ENCODE data around the gene PKNOX1.
"Not testable (repeated sequence)": the region's sequence is repeated elsewhere in the genome, so short reads cannot be mapped to it uniquely, and the experiment has no call there.

PKNOX1 gene, protein sequence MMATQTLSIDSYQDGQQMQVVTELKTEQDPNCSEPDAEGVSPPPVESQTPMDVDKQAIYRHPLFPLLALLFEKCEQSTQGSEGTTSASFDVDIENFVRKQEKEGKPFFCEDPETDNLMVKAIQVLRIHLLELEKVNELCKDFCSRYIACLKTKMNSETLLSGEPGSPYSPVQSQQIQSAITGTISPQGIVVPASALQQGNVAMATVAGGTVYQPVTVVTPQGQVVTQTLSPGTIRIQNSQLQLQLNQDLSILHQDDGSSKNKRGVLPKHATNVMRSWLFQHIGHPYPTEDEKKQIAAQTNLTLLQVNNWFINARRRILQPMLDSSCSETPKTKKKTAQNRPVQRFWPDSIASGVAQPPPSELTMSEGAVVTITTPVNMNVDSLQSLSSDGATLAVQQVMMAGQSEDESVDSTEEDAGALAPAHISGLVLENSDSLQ

DNA sequence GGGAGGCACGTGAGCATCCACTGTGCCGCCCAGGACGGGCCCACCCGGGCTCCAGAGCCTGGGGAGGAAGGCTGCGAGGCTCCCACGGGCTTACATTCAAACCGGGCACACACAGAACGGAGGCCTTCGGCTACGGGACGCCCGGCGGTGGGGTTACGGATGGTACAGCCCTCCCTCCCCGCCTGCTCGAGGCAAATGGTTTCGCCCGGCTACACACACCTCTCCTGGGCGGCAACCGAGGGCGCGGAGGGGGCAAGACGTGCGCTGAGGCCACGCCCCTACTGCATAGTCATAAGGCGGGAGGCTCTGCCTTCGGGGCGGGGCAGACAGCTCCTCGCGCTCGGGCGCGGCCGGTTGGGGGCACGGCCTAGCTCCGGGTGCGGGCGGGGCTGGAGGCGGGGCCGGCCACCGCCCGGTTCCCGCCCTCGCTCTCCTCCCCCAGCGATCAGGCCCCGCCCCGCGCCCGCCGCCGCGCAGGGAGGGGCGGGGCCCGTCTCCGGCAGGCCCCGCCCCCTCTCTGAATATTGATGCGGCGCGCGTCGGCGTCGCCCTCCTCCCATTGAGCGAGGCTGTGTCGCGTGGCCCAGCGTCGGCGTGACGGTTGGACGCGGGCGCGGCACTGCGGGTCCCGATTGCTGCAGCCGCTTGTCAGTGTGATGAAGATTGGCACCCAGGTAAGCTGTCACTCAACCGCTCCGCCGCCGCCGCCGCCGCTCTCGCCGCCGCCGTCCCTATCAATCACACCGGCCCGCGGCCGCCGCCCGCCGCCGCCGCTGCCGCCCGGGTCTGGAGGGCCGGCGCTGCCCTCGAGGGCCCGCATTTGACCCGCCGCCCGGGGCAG is at the start of gene PKNOX1:
TSS of gene PKNOX1 (plus strand) at position 572 of the 841 bp plus-strand sequence. CDS start 29,820 bp downstream, outside the sequence.
- DNase-seq: peak; percentile 99

DNA sequence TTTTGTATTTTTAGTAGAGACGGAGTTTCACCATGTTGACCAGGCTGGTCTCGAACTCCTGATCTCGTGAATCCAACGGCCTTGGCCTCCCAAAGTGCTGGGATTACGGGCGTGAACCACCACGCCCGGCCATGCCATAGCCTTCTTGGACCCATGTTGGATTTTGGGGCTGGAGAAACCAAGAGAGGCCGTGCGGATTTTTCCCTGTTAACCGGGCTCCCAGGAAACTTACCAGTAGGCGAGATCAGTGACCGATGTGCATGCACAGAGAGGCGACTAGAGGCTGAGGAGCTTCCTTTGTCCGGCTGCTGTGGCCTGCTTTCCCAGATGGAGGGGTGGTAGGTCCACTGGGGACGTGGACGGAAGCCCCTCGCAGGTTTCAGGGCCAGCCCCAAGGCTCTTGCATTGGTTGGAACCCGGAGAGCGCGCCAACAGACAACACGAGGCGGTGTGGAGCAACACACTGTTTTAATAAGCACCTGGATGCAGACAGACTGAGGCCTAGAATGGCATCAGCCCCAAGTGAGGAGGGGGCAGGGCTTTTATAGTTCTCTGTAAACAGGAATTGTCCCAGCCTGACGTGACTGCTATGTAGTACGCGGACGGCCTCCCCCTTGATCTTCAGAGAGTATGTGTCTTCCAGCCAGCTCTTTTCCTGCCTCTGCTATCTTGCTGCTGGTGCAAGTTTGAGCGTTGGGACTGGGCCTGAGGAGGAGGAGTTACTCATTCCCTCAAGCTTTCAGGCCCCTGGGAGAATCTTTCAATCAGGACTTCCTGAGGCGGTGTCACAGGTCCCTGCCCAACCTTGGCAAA is 49.0 kb upstream of the PKNOX1 start, which contains the start of gene ERVH48-1:
TSS of gene ERVH48-1 (minus strand) at position 517 of the 813 bp plus-strand sequence. CDS start 6,624 bp downstream, outside the sequence.
- no peak for DNase-seq

DNA sequence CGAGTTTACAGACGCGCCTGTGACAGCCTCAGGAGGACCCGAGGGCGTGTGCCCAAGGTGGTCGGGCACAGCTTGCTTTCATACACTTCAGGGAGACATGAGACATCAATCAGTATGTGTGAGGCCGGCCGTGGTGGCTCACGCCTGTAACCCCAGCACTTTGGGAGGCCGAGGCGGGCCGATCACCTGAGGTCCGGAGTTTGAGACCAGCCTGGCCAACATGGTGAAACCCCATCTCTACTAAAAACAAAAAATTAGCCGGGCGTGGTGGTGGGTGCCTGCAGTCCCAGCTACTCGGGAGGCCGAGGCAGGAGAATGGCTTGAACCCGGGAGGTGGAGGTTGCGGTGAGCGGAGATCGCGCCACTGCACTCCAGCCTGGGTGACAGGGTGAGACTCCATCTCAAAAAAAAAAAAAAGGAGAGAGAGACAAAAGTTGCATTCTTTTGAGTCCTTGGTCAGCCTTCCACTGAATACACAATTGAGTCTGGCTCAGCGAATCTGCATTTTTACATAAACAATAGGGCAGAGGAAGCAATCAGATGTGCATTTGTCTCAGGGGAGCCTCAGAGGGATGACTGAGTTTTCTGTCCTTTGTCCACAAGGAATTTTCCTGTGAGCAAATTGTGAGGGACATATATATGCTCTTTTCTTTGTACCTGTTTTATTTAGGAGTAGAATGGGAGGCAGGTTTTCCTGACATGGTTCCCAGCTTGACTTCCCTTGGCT is 46.7 kb upstream of the PKNOX1 start:
- DNase-seq: not testable (repeated sequence)

DNA sequence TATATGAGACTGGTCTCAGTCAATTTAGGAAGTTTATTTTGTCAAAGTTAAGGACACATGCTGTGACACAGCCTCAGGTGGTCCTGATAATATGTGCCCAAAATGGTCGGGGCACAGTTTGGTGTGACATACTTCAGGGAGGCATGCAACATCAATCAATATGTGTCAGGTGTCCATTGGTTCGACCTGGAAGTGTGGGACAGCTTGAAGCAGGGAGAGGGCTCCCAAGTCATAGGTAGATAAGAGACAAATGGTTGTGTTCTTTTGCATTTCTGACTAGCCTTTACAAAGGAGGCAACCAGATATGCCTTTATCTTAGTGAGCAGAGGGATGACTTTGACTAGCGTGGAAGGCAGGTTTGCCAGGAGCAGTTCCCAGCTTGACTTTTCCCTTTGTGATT is 44.4 kb upstream of the PKNOX1 start:
- no peak for DNase-seq

DNA sequence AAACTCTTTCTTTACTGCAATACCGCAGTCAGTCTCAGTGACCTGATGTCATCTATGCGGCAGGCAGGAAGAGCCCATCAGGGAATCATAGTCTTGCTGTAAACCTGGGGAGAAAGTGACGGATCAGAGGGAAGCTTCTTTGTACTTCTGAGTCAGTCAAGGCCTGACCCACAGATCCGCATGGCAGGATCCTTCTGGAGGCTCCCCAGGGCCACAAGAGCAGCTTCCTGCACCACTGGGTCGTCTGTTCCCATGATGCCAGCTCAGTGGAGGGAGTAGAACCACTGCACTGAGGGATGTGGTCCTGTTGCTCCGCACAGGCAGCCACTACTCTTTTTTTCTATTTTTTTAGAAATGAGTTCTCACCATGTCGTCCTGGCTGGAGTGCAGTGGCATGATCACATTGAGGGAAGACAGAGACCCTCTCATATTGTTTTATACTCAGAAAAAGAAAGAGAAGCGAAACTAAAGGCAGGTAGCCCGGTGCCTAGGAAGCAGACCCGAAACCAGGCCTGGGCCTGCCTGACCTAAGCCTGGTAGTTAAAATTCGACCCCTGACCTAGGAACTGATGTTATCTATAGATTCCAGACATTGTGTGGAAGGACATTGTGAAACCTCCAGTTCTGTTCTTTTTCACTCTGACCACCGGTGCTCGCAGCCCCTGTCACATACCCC is 42.7 kb upstream of the PKNOX1 start:
- DNase-seq: no peak

DNA sequence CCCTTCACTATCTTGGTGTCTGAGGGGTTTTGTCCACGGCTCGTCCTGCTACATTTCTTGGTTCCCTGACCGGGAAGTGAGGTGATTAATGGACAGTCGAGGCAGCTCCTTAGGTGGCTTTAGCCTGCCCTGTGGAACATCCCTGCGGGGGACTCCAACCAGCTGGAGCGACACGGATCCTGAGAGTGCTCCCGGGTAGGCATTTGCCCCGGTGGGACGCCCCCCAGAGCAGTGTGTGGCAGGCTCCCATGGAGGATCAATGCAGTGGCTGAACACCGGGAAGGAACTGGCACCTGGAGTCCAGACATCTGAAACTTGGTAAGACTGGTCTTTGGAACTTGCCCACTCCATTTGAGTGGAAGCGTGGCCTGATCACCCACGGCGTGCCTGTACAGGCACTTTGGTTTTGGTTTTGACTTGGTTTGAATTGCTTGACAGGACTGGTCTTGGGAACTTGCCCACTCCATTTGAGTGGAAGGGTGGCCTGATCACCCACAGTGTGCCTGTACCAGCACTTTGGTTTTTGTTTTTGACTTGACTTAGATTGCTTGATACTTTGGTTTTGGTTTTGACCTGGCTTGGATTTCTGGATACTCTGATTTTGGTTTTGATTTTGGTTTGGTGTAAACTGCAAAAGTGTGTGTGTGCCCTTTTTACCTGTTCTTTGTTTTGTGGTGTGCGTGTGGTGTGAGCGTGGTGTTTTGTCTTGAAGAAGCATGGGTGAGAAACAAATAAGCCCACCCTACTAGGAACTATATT is 41.8 kb upstream of the PKNOX1 start:
- DNase-seq: not testable (repeated sequence)

DNA sequence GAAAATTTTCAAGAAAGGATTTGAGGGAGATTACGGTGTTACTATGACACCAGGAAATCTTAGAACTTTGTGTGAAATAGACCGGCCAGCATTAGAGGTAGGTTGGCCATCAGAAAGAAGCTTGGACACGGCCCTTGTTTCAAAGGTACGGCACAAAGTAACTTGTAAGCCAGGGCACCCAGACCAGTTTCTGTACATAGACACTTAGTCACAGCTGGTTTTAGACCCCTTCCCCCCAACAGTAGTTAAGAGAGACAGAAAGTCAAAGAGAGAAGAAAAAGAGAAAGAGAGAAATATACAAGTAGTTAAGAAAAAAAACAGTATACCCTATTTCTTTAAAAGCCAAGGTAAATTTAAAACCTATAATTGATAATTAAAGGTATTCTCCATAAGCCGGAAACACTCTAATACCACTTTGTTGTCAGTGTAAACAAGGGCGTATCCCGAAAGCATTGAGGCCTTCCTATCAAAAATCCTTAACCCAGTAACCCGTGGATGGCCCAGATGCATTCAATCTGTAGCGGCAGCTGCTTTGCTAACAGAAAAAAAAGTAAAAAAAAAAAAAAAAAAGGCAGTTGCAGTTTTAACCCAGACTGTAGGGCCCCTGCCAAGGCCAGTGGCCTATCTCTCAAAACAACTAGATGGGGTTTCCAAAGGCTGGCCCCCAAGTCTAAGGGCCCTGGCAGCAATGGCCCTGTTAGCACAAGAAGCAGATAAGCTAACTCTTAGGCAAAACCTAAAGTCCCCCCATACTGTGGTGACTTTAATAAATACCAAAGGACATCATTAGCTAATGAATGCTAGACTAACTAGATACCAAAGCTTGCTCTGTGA is 41.0 kb upstream of the PKNOX1 start:
- not testable (repeated sequence) for DNase-seq

DNA sequence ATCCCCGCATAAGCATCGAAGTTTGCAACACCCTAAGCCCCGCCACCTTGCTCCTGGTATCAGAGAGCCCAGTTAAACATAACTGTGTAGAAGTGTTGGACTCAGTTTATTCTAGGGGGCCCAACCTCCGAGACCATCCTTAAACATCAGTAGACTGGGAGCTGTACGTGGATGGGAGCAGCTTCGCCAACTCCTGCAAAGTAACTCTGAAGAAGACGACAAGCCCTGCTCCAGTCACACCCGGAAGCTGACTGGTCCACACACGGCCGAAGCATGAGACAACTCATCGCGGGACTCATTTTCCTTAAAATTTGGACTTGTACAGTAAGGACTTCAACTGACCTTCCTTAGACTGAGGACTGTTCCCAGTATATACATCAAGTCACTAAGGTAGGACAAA is 40.4 kb upstream of the PKNOX1 start:
- DNase-seq: not testable (repeated sequence)

DNA sequence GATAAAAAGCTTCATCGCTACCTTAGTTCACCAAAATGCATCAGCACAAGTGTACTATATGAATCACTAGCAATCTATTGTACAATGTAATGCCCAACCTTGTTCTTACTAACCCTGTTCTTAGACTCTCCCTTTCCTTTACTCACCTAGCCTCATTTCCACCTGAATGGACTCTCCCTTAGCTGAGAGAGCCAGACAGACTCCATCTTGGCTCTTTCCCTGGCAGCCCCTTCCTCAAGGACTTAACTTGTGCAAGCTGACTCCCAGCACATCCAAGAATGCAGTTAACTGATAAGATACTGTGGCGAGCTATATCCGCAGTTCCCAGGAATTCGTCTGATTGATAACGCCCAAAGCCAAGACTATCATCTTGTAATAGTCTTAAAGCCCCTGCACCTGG is 38.0 kb upstream of the PKNOX1 start:
- DNase-seq: not testable (repeated sequence)

DNA sequence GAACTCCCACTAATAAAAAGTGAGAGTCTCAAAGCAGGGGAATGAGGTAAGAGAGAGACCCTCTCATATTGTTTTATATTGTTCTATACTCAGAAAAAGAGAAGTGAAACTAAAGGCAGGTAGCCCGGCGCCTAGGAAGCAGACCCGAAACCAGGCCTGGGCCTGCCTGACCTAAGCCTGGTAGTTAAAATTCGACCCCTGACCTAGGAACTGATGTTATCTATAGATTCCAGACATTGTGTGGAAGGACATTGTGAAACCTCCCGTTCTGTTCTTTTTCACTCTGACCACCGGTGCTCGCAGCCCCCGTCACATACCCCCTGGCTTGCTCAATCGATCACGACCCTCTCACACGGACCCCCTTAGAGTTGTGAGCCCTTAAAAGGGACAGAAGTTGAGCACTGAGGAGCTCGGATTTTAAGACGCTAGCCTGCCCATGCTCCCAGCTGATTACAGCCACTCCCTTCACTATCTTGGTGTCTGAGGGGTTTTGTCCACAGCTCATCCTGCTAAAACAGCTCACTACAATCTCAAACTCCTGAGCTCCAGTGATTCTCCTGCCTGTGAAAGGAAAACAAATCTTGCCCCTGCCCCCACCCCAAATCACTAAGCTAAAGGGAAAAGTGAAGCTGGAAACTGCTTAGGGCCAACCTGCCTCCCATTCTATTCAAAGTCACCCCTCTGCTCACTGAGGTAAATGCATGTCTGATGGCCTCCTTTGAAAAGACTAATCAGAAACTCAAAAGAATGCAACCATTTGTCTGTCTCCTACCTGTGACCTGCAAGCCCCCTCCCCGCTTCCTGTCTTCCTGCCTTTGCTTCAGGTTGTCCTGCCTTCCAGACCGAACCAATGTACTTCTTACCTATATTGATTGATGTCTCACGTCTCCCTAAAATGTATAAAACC is 37.1 kb upstream of the PKNOX1 start:
- not testable (repeated sequence) for DNase-seq

DNA sequence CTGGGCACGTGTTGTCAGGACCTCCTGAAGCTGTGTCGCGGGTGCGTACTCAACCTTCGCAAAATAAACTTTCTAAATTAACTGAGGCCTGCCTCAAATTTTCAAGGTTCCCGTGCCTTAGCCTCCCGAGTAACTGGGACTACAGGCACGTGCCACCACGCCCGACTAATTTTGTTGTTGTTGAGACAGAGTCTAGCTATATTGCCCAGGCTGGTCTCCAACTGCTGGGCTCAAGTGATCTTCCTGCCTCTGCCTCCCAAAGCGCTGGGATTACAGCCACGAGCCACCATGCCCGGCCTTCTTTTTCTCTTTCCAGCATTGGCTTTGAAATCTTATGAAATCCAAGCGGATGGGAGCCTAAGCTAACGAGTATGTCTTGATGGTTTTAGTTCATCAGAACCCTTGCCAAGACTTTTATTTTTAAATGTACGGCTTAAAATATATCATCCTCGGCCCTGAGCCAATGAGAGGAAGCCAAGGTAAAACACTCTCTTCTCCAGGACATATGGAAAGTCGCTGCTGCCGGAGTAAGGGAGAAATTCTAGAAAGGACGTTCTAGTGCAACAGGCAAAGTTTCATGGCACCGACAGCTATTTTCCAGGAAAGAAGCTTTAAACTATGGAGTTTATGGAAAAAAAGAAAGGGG is 36.3 kb upstream of the PKNOX1 start:
- DNase-seq: no peak

DNA sequence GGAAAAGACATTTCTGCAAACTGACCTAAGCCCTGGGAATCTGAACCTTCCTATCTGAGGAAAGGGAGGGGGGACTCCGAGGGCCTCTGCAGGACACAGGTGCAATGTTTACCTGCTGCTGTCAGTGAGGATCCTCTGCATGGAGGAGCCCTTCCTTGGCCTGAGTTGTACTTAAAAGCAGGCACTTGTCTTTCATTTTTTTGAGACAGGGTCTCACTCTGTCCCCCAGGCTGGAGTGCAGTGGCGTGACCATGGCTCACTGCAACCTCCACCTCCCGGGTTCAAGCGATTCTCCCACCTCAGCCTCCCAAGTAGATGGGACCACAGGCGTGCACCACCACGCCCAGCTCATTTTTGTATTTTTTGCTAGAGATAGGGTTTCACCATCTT is 35.8 kb upstream of the PKNOX1 start:
- not testable (repeated sequence) for DNase-seq

DNA sequence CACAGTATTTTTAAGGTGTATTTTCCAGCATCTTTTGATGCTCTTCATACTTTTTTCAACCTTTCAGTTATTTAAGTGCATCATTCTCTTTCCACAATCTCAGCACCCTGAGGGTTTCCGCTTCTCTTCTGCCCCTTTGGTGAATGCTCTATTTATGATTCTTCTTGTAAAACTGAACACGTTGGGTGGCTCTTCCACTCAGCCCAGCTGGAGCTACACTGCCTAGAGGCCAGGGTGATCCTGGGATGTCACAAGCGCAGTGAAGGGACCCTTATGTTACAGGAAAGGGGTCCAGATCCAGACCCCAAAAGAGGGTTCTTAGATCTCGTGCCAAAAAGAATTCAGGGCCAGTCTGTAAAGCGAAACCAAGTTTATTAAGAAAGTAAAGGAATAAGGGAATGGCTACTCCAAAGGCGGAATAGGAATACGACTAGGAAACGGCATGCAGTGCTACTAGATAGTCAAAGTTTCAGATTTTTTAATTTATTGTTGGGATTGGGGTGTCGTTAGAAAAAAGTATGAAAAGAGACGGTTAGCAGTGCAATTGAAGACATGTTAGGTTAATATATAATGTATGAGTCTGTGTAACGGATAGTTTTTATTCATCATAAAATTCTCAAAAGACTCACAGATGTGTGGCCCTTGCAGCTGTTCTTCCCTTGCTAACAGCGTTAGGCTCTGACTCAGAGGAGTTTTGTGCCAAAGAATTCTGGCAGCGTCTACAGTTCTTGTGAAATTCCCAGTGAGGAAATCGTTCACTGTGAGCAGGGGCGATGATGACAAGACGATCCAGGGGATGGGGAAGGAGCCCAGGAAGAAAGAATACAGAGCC is 34.6 kb upstream of the PKNOX1 start:
- DNase-seq: peak; percentile 87

DNA sequence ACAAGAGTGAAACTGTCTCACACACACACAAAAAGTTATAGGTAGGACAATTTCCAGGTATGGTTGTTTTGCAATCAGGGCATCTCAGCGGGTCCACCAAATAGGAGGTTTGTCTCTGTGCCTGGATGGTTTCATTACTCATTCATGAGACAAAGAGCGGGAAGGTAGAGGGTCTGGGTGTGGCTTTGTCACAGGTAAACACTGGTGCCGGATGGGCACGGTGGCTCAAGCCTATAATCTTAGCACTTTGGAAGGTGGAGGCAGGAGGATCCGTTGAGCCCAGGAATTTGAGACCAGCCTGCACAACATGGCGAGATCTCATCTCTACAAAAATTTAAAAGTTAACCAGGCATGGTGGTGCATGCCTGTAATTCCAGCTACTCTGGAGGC is 32.7 kb upstream of the PKNOX1 start:
- no peak for DNase-seq

DNA sequence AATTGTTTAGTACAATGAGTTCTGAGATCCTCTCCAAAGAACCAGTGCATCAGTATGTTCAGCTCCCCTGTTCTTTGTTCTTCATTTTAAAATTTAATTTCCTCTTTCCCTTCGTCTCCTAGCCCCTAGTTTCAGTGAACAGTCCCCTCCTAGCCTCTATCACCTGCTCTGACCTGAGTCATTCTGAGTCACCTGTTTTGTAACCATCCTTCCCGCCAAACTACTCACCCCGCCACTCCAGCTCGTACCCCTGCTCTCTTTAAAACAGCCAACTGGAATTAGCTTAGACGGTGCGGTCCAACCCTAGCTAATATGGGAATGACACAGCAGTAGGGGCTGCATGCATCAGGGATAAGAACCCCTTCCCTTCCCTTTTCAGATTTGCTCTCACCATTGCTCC is 32.1 kb upstream of the PKNOX1 start:
- no peak for DNase-seq

DNA sequence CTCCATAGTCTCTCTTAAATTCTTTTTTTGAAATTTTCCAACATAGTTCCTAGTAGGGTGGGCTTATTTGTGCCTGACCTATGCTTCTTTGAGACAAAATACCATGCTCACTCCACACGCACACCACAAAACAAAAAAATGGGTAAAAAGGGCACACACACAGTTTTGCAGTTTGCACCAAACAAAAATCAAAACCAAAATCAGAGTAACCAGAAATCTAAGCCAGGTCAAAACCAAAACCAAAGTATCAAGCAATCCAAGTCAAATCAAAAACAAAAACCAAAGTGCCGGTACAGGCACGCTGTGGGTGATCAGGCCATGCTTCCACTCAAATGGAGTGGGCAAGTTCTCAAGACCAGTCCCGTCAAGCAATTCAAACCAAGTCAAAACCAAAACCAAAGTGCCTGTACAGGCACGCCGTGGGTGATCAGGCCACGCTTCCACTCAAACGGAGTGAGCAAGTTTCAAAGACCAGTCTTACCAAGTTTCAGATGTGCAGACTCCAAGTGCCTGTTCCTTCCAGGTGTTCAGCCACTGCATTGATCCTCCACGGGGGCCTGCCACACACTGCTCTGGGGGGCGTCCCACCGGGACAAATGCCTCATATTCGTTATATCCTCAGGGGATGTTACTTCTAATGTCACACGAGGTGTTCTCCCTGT is 25.1 kb upstream of the PKNOX1 start:
- not testable (repeated sequence) for DNase-seq

DNA sequence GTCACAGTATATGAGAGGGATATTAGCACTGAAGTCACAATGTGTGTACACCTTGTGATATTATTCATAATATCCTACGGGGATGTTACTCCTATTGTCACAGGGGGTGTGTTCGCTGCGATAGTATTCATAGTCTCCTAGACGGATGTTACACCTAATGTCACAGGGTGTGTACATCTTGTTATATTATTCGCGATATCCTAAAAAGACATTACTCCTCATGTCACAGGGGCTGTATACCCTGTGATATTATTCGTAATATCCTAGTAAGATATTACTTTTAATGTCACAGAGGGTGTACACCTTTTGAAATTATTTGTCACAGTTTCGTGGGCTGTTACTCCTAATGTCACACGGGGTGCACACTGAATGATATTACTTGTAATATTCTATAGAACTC is 23.2 kb upstream of the PKNOX1 start:
- DNase-seq: not testable (repeated sequence)
